Measurements from ENCODE around the gene PCBD1.
"Not testable (repeated sequence)": the region's sequence is repeated elsewhere in the genome, so short reads cannot be mapped to it uniquely, and the experiment has no call there.

PCBD1 gene

DNA sequence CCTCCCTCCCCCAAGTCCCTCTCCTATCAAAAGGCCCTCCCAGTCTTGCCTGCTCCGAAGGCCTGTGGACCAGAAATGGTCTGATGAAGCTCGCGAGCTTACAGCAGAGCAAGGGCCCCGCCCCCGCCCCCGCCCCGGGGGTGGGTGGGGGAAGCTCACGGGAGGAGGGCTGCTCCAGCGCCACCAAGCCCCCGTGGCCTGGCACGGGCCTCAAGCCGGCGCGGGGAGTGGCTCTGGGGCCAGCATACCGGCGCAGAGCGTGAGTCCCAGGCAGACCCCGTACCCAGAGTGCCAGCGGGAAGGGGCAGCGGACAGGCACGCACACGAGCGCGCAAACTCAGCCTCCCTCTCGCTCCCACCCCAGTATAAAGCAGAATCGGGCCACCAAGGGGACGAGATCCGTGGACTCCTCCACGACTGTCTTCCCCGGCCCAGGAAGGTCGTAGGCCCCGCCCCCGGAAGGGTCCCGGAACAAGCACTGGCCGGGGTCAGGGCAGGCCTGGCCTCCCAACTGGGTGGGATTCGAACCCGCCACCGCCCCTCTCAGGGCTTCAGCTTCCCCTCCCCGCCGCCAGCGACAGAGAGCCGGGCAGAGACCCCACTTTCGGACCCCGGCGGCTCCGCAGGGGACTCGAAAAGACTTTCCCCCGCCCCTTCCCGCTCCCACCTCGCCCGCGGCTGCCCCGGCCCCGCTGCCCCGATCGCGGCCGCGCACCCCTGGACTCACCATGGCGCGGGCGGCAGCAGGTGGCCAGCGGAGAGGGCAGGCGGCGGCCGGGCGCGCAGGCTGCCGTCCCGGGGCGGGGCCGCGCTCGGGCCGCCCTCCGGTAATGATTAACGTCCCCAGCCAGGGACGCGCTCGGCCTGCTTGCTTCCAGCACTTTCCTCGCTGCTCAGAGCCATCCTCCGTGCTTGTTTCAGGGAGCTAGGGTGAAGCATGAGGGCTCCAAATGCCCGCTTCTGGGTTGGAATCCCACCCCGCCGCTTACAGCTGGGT, at the start of gene PCBD1:
PCBD1 (minus strand) TSS at position 762 of the 997 bp plus-strand sequence; CDS start at position 730, 32 bp downstream.
- peak; percentile 45 for DNase-seq

DNA sequence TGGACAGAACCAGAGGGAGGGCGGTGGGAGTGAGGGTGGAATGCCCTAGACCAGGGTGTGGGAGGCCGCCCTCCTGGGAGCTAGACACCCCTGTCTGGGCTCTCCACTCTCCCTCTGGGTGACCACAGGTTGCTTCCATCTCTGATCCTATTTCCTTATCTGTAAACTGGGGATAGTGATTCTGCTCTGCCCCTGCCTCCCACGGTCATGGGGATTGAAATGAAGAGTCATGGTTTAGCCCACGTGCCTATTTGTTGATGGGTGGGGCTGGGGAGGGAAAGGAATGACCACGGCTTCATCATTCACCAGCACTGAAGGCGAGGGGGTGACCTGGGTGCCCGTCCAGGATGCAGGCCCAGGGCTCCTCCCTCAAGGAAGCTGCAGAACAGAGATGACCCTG, 49.3 kb upstream of the PCBD1 start:
- DNase-seq: no peak

DNA sequence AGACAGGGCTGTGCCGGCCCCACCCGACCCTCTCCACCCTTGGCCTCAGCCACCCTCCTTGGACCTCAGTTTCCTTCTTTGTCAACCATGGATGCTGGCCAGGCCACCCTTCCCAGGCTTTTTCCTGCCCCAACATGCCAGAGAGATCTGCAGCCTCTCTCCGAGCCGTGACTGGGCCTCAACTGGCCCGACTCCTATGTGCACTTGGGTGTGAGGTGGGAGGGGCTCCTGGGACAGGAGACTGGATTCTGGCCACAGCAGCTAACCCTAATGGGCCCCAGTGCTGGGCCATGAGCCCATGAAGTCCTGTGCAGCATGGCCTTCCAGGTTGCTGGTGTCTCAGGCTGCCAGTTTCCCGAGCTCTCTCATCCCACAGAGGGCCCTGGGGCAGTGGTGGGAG, 47.7 kb upstream of the PCBD1 start:
- DNase-seq: no peak

GRCh38 chr10:70935631-70936030, 47.3 kb upstream of the PCBD1 start:
- DNase-seq: no peak

DNA sequence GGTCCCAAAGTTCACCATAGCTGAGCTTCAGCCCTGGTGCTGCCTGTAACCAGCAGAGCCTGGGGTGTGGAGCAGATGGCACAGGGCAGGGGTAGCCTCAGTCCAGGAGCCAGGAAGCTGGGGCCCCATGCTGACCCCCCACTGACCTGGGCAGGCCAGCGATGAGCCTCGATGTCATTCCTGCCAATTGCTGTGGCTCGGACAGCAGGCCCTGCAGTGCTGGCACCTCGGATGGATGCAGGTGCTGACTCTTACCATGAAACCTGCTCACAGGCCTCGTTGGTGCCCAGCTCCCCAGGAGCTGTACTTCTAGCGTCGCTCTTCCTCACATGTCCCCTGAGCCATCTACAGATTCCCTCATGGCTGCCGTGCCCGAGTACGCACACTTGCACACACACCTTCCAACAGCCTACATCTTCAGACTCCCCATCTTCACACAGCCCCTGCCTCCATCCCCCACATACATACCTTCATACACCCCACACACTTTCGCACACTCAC, 46.8 kb upstream of the PCBD1 start:
- no peak for DNase-seq

GRCh38 chr10:70934701-70935100, 46.3 kb upstream of the PCBD1 start:
- no peak for DNase-seq

- no peak for DNase-seq
These were observed 44.2 kb upstream of the PCBD1 start for GRCh38 chr10:70932392-70933196.

DNA sequence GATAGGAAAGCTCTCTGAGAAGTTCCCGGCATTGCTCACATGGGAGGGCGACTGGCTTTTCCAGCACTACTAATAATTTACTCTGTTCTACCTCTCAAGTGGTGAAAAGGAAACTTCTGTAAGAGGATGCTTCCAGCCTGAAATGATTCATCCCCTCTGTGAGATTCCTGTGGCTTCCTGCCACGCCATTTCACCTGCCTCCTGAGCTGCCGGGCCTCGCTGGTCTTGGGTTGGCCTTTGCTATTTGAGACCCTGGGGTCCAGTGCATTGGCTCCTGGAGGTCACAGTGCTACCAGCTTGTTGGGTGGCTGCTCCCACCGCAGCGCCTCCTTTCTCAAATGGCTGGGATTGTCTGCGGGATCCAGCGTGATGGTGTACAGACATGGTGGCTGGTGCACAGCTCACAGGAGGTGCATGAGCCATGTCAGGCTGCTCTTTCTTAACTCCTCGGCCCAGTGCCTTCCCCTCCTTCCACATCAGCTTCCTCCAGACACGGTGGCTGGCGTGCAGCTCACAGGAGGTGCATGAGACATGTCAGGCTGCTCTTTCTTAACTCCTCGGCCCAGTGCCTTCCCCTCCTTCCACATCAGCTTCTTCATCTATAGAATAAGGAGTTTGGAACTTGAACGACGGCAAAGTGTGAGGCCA, 42.9 kb upstream of the PCBD1 start:
- DNase-seq: no peak

DNA sequence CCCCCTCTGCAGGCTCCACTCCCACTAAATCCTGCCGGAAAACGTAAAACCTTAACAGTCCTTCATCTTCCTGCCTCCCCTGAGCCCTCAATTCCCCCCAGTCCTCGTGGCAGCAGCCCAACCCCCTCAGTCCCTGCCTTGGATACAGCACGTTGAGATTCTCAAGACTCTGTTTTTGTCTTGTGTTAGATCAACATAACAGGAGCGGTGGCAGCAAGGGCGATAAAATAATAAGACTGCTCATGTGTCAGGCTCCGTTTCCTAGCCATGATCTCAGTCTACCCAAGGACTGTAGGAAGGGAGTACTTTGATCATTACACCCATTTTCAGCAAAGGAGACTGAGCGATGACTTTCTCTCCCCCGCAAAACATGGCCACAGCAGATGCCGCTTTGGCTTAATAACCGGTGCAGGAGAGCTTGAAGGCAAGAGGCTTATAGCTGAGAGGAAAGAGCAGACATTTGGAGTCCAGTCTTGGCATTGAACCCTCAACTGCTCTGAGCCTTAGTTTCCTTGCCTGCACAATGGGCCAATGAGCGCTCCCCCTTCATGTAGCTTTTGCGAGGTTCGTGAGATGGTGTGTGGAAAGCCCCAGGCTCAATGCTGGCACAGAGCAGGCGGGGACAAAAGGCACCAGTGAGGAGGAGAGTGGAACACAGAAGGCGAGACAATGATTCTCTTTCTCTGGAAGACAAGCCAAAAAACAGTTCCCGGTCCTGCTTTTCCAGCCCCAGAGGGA, 42.1 kb upstream of the PCBD1 start:
- no peak for DNase-seq

GRCh38 chr10:70928140-70928539, 39.8 kb upstream of the PCBD1 start:
- DNase-seq: no peak

DNA sequence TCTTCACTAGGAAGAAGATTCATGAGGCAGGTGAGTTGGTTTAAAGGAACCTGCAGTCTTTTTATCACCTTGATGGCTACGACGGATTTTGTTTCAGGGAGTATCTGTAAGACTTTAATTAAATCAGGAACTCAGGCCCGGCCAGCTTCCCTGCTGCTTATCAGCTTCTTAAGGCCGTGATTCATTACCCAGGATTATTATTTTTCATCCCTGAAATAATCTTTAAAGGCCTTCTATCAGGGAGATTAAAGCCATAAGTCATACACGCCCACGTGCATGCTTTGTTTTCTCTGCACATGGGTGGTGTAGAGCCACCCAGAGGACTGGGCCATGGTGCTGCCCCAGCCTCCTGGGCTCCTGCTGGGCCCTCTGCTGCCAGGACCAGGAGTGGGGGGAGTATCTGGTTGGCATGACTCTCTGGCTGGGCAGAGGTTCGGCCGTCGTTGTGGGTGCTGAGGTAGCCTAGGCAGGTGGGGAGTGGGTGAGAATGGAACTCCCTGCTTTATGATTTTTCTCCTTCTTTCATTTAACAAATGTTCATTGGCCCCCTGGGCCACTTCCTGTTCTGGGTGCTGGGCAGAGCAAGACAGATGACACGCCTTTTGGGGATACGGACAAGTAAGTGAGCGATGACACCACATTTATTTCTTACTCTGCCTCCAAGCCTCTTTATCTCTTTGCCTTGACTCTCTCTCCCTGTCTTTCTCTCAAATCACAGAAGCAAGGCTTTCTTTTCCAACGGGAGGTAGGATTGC, 39.0 kb upstream of the PCBD1 start:
- no peak for DNase-seq

DNA sequence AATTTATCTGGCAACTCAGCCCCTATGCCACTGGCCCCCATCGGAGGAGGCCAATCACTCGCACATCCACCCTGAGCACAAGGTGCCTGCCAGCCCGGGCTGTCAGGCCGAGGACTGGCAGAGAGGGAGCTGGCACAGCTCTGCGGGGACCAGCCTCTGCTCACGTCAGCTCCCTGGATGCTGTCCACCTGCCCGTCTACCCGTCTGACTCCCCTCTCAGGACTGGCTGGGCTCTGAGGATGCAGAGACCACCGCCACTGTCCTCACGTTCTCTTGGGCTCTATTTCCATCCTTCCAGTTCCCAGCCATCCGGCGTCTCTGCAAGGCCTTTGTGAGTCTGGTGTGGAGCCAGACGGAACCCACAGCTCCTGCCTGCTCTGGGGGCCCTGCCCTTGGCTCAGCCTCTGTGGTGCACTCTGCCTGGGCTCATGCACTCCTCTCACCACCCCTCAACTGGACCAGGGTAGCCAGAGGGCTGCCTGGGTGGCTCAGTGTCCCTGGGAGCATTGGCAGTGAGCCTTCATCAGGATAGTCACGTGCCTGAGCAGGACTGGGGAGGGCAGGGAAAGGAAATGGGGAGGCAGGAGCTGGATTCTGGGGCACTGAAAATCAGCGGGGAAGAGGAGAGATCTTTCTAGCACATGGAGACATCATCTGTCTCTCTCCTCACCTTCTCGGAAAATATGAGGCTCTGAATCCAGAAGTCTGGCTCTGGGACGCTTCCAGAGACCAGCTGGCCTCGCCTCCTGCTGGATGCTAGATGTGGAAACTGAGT, 38.0 kb upstream of the PCBD1 start:
- DNase-seq: no peak

- DNase-seq: no peak
These were observed 37.2 kb upstream of the PCBD1 start for GRCh38 chr10:70925377-70926225.

DNA sequence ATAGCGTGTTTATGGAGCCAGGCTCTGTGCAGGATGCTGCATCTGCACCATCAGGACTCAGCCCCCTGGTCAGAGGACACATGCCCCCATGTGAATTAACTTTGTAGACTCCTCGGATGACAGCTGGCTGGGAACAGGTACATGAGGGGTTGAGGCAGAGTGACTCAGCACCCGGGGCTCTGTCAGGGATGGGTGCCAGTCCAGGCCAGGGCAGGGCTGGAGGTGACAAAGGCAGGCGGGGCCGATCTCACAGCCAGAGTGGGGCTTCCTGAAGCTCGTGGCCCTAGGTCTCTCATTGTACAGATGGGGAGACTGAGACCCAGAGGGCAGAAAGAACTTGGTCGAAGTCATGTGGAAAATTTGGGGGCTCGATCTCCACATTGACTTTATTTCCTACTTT, 35.3 kb upstream of the PCBD1 start:
- no peak for DNase-seq

DNA sequence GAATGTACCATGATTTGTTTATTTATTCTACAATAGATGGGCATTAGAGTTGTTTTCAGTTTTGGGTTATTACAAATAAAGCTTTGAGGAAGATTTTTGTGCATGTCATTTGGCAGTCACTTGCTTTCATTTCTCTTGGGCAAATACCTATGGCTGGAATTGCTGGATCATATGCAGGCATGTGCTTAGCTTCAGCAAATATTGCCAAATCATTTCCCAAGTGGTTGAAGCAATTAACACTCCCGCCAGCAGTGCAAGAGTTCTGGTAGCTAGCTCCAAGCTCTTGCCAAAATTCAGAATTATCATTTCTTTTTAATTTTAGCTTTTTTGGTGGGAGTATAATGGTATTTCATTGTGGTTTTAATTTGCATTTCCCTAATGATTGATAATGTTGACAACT, 32.9 kb upstream of the PCBD1 start:
- no peak for DNase-seq

GRCh38 chr10:70920519-70920918, 32.2 kb upstream of the PCBD1 start:
- no peak for DNase-seq

- DNase-seq: not testable (repeated sequence)
These were observed 31.5 kb upstream of the PCBD1 start for GRCh38 chr10:70919906-70920305.

GRCh38 chr10:70918851-70919530, 30.6 kb upstream of the PCBD1 start:
- DNase-seq: peak; percentile 48

DNA sequence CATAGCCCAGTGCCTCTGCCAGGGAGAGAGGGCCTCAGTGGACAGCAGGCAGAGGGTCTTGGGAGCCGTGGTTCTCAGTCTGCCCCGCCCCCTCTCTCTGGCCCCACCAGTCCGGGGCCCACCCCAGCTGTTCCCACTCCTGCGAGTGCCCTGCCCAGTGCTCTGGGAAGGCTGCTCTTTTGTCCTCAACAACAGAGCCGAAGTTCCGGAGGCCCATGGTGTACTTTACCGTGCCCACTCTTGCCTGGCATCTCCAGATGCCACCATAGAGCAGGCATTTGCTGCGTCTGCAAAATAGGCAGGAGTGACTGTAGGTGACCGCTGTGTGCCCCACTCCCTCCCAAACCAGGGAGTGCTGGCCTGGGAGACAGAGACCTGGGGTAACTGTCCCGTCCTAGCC, 29.3 kb upstream of the PCBD1 start:
- DNase-seq: no peak
